Neural progenitor cell (in vitro differentiated cells): ENCODE measurements around the gene L3MBTL1. TPM values are rescaled to one million over a fixed set of nuclear protein-coding genes. Genes with fewer than 3 reads are reported as not detected.

Source experiments
- DNase-seq: peaks from one replicate; pipeline ENCODE4 v3.0.0-alpha.2; 2016; ENCODE audit warnings: low spot score
- H2AFZ ChIP-seq: fragments of 200-600 bp; sonication (generic); replicated peaks from 2 replicates; pipeline ENCODE4 v1.6.1; 2016; ENCODE audit warnings: antibody characterized with exemption
- H3F3A ChIP-seq: fragments of 200-600 bp; sonication (generic); 2 replicates; pipeline ENCODE4 v1.6.1; 2016; ENCODE audit warnings: antibody characterized with exemption, low read depth
- H3K27ac ChIP-seq: fragments of 200-600 bp; sonication (generic); 2 replicates; pipeline ENCODE4 v1.5.1; 2016; ENCODE audit warnings: mild to moderate bottlenecking
- H3K27me3 ChIP-seq: fragments of 200-600 bp; sonication (generic); 2 replicates; pipeline ENCODE4 v1.6.1; 2016; ENCODE audit warnings: mild to moderate bottlenecking, moderate library complexity
- H3K36me3 ChIP-seq: fragments of 200-600 bp; sonication (generic); 2 replicates; pipeline ENCODE4 v1.5.1; 2016
- H3K4me1 ChIP-seq: fragments of 200-600 bp; sonication (generic); 2 replicates; pipeline ENCODE4 v1.6.1; 2016; ENCODE audit warnings: mixed run types
- H3K4me2 ChIP-seq: fragments of 200-600 bp; sonication (generic); 2 replicates; pipeline ENCODE4 v1.6.1; 2016
- H3K4me3 ChIP-seq: fragments of 200-600 bp; sonication (generic); 2 replicates; pipeline ENCODE4 v1.5.1; 2016
- H3K79me2 ChIP-seq: fragments of 200-600 bp; sonication (generic); 2 replicates; pipeline ENCODE4 v1.6.1; 2016; ENCODE audit warnings: low read depth
- H3K9ac ChIP-seq: fragments of 200-600 bp; sonication (generic); 2 replicates; pipeline ENCODE4 v1.6.1; 2016
- H3K9me3 ChIP-seq: fragments of 200-600 bp; sonication (generic); 2 replicates; pipeline ENCODE4 v1.5.1; 2016; ENCODE audit warnings: low read depth
- H4K20me1 ChIP-seq: fragments of 200-600 bp; sonication (generic); 2 replicates; pipeline ENCODE4 v1.6.1; 2016; ENCODE audit warnings: low read depth
- H3K27ac Mint-ChIP-seq: 3 replicates; pipeline ENCODE4 v1.8.0; 2021; ENCODE audit warnings: mixed read lengths
- H3K27me3 Mint-ChIP-seq: 2 replicates; pipeline ENCODE4 v1.8.0; 2022; ENCODE audit warnings: low read depth, mild to moderate bottlenecking, inconsistent platforms, moderate library complexity, mixed read lengths; ENCODE audit not compliant: insufficient read depth
- H3K36me3 Mint-ChIP-seq: 3 replicates; pipeline ENCODE4 v1.8.0; 2021; ENCODE audit warnings: mixed read lengths
- H3K4me1 Mint-ChIP-seq: 3 replicates; pipeline ENCODE4 v1.8.0; 2021; ENCODE audit warnings: mixed read lengths
- H3K4me3 Mint-ChIP-seq: 3 replicates; pipeline ENCODE4 v1.8.0; 2021; ENCODE audit warnings: mild to moderate bottlenecking, moderate library complexity, mixed read lengths
- H3K9me3 Mint-ChIP-seq: 3 replicates; pipeline ENCODE4 v1.8.0; 2020; ENCODE audit warnings: mixed read lengths
- EZH2 ChIP-seq: fragments of 200-600 bp; sonication (generic); IDR thresholded peaks from 2 replicates; pipeline ENCODE4 v1.6.1; 2017; ENCODE audit warnings: antibody characterized with exemption, mild to moderate bottlenecking, moderate library complexity
- EZH2phosphoT487 ChIP-seq: fragments of 200-600 bp; sonication (generic); IDR thresholded peaks from 2 replicates; pipeline ENCODE4 v1.6.1; 2017; ENCODE audit warnings: antibody characterized with exemption
- total RNA-seq: library from RNA; depleted of rRNA; stranded (reverse); fragments of >200 nt; gene quantifications from 2 replicates; pipeline ENCODE4 v1.2.3, GENCODE V29; 2015; ENCODE audit warnings: low replicate concordance
- TF ChIP-seq, protein P1 (sequence below): fragments of 200-600 bp; sonication (generic); IDR thresholded peaks from 2 replicates; pipeline ENCODE4 v1.5.1; 2017; ENCODE audit warnings: antibody characterized with exemption, mild to moderate bottlenecking

L3MBTL1 gene
- total RNA-seq, 1 donor from 2014 or later: 27.6 TPM

DNA sequence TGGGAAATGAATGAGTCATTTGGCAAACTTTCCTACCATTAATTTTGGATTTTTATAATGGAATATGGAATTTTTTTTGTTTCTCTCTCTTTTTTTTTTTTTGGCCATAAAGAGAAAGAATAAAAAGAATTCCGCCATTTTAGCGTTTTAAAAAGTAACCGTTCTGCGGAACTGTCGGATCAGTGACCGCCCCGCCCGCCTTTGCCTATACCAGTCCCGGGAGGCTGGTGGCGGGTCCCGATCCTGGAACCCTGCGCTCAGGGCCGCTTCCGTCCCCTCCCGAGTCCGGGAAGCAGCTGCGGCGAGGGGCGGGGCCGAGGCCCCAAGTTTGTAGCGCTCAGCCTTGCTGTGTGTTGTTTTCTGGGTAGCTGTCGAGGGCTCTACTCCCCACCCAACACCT lies 609 bp downstream of the L3MBTL1 start:
- H3K9ac ChIP-seq: no peak overlapping the region
- H3K4me1 Mint-ChIP-seq: no peaks in the 10 kb centered on the region
- H3K4me2 ChIP-seq: peak overlapping the region; percentile 86
- H3F3A ChIP-seq: peaks cover 15% of the 10 kb centered on the region
- no peaks in the 10 kb centered on the region for H4K20me1 ChIP-seq
- peaks cover 20% of the 10 kb centered on the region for H3K27me3 Mint-ChIP-seq
- peak; percentile 52 for DNase-seq
- no peaks in the 10 kb centered on the region for H3K4me1 ChIP-seq
- peak overlapping the region; percentile 68 for H3K4me3 ChIP-seq
- peak overlapping the region; percentile 95 for H2AFZ ChIP-seq
- peaks cover 2% of the 10 kb centered on the region for H3K36me3 Mint-ChIP-seq
- H3K27ac Mint-ChIP-seq: no peak overlapping the region
- H3K27me3 ChIP-seq: peaks cover 41% of the 10 kb centered on the region
- H3K9me3 ChIP-seq: no peaks in the 10 kb centered on the region
- H3K79me2 ChIP-seq: no peaks in the 10 kb centered on the region
- peaks cover 2% of the 10 kb centered on the region for H3K9me3 Mint-ChIP-seq
- H3K36me3 ChIP-seq: no peaks in the 10 kb centered on the region
- H3K27ac ChIP-seq: no peak overlapping the region
- peak overlapping the region; percentile 90 for H3K4me3 Mint-ChIP-seq
- TF ChIP-seq EZH2 (no peak), EZH2phosphoT487 (no peak)
- TF ChIP-seq, protein P1, sequence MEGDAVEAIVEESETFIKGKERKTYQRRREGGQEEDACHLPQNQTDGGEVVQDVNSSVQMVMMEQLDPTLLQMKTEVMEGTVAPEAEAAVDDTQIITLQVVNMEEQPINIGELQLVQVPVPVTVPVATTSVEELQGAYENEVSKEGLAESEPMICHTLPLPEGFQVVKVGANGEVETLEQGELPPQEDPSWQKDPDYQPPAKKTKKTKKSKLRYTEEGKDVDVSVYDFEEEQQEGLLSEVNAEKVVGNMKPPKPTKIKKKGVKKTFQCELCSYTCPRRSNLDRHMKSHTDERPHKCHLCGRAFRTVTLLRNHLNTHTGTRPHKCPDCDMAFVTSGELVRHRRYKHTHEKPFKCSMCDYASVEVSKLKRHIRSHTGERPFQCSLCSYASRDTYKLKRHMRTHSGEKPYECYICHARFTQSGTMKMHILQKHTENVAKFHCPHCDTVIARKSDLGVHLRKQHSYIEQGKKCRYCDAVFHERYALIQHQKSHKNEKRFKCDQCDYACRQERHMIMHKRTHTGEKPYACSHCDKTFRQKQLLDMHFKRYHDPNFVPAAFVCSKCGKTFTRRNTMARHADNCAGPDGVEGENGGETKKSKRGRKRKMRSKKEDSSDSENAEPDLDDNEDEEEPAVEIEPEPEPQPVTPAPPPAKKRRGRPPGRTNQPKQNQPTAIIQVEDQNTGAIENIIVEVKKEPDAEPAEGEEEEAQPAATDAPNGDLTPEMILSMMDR: no peak

DNA sequence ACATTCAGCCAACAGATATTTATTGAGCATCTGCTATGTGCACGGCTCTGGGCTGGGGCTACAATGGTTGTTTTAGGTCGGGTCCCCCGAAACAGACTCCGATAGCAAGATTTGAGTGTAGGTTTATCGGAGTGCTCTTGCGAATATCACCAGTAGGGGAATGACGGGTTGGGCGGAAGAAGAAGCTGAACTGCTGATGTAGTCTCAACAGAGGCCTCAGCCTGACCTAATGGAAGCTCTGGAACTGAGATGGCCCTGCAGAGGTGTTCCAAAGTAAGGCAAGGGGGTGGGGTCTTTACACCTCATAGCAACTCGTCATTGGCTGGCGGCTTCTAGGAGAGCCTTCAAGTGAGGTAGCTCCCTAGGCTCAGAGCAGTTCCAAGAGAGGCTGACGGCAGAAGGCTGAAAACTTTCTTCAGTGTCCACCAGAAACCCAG lies 1.1 kb downstream of the L3MBTL1 start:
- Mint-ChIP-seq H3K4me1 (no peaks in the 10 kb centered on the region), H3K27me3 (peaks cover 18% of the 10 kb centered on the region), H3K4me3 (peak overlapping the region; percentile 90), H3K9me3 (peaks cover 2% of the 10 kb centered on the region), H3K27ac (no peak overlapping the region), H3K36me3 (peaks cover 2% of the 10 kb centered on the region)
- Histone ChIP-seq H3K36me3 (no peaks in the 10 kb centered on the region), H3K27ac (no peak overlapping the region), H3K4me3 (peak overlapping the region; percentile 68), H3F3A (peaks cover 15% of the 10 kb centered on the region), H3K9me3 (no peaks in the 10 kb centered on the region), H4K20me1 (no peaks in the 10 kb centered on the region), H3K4me2 (peak overlapping the region; percentile 86), H2AFZ (no peak overlapping the region), H3K27me3 (peaks cover 41% of the 10 kb centered on the region), H3K9ac (no peak overlapping the region), H3K79me2 (no peaks in the 10 kb centered on the region), H3K4me1 (no peaks in the 10 kb centered on the region)
- DNase-seq: peak; percentile 51
- TF ChIP-seq EZH2: no peak
- TF ChIP-seq, protein P1: peak; percentile 40
- no peak for TF ChIP-seq EZH2phosphoT487

DNA sequence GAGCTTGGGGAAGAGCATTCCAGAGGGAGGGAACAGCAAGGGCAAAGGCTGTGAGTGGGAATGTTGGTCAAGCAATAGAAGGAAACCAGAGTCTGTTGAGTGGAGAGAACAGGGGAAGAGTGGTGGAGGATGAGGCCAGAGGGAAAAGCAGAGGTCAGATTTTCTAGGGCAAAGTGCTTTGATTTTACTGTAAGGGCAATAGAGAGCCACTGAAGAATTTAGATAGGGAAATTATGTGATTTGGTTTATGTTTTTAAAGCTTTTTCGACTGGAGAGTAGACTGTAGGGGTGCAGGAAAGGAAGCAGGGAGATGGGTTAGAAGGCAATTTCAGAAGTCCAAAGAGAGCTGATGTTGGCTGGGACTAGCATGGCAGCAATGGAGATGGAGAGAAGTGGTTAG lies 4.4 kb downstream of the L3MBTL1 start:
- TF ChIP-seq EZH2 (no peak), EZH2phosphoT487 (no peak)
- TF ChIP-seq, protein P1: no peak
- no peaks in the 10 kb centered on the region for H3K9me3 ChIP-seq
- no peak overlapping the region for H3K4me3 ChIP-seq
- H3K79me2 ChIP-seq: peaks cover 18% of the 10 kb centered on the region
- H3K4me1 ChIP-seq: no peaks in the 10 kb centered on the region
- H3K27ac ChIP-seq: no peak overlapping the region
- H4K20me1 ChIP-seq: peaks cover 3% of the 10 kb centered on the region
- H3K4me3 Mint-ChIP-seq: peak overlapping the region; percentile 8
- H3K36me3 ChIP-seq: no peaks in the 10 kb centered on the region
- peaks cover 17% of the 10 kb centered on the region for H3K27me3 ChIP-seq
- H3K27me3 Mint-ChIP-seq: peaks cover 12% of the 10 kb centered on the region
- H3K27ac Mint-ChIP-seq: no peak overlapping the region
- H3K9me3 Mint-ChIP-seq: no peaks in the 10 kb centered on the region
- H3F3A ChIP-seq: peaks cover 13% of the 10 kb centered on the region
- H3K4me2 ChIP-seq: no peak overlapping the region
- no peak for DNase-seq
- H3K4me1 Mint-ChIP-seq: no peaks in the 10 kb centered on the region
- H3K9ac ChIP-seq: no peak overlapping the region
- H2AFZ ChIP-seq: no peak overlapping the region
- H3K36me3 Mint-ChIP-seq: no peaks in the 10 kb centered on the region
